ENCODE measurements around the gene UROD.

DNA sequence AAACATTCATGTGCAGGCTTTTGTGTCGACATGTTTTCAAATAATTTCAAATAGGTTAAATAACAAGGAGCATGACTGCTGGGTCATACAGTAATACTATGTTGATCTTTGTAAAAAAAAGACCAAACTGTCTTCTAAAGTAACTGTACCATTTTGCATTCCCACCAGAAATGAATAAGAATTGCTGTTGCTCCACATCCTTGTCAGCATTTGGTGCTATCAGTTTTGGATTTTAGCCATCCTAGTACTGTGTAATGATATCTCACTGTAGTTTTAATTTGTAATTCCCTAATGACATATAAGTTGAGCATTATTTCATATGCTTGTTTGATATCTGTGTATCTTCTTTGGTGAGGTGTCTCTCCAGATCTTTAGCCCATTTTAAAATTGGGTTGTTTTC is 11.6 kb downstream of the UROD start:
- TF ChIP-seq, protein P1, sequence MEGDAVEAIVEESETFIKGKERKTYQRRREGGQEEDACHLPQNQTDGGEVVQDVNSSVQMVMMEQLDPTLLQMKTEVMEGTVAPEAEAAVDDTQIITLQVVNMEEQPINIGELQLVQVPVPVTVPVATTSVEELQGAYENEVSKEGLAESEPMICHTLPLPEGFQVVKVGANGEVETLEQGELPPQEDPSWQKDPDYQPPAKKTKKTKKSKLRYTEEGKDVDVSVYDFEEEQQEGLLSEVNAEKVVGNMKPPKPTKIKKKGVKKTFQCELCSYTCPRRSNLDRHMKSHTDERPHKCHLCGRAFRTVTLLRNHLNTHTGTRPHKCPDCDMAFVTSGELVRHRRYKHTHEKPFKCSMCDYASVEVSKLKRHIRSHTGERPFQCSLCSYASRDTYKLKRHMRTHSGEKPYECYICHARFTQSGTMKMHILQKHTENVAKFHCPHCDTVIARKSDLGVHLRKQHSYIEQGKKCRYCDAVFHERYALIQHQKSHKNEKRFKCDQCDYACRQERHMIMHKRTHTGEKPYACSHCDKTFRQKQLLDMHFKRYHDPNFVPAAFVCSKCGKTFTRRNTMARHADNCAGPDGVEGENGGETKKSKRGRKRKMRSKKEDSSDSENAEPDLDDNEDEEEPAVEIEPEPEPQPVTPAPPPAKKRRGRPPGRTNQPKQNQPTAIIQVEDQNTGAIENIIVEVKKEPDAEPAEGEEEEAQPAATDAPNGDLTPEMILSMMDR (IDR thresholded peaks at IDR 0.05 in 4 of 5, conservative IDR thresholded peaks at IDR 0.05 in 1 of 5) = no peak
- TF ChIP-seq POLR2A (IDR thresholded peaks at IDR 0.05) = no peak
